ENCODE data around the gene CUTC.
A peak's percentile ranks its signal among the peaks of the same experiment; 100 is the strongest.

Gene CUTC

DNA sequence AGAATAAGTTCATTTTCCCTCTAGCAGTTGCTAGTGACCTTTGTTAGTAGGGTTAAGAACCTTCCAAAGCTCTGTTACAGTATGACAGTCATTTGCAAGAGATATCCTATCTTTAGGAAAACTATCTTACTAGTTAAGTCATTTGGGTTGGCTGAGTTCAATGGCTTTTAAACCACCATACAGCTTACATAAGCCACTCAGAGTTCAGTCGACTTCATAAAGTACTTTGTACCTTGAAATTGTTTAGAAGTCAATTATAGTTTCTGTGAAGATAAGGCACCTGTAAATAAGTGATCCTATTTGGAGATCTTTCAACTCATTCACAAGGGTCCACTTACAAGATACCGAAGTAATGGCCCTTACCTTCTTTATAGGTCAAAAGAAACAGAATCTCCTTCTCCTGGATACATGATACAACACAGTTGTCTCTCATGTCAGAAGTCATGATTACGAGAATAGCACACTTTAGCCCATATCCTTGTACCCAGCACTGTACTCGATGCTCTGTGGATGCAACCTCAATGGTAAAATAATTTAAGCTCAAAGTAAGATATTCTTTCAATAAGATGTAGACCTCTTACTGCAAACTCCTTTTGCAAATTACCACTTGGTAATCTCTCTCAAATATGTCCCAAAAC lies 38.5 kb downstream of the CUTC start:
- no peaks in the 10 kb centered on the region for H3K36me3 ChIP-seq (ENCODE audit: insufficient read depth, low read length)
- H3K4me1 ChIP-seq (ENCODE audit: insufficient read depth, low read length, poor library complexity, severe bottlenecking) = no peaks in the 10 kb centered on the region
- H3K27me3 ChIP-seq (ENCODE audit: insufficient read depth, low read length, poor library complexity, severe bottlenecking) = no peaks in the 10 kb centered on the region
- H3K4me3 ChIP-seq (ENCODE audit: low read length, poor library complexity, severe bottlenecking) = no peak overlapping the region
- no peaks in the 10 kb centered on the region for H4K20me1 ChIP-seq (ENCODE audit: insufficient read depth, low read length, poor library complexity, severe bottlenecking)
- no peaks in the 10 kb centered on the region for H3K9me2 ChIP-seq (replicated peaks; ENCODE audit: low read depth, low read length)
- H3K79me2 ChIP-seq (ENCODE audit: insufficient read depth, low read length) = no peaks in the 10 kb centered on the region
- no peak overlapping the region for H2AFZ ChIP-seq (ENCODE audit: low read length)
- H3K4me2 ChIP-seq (ENCODE audit: low read depth, low read length, poor library complexity, severe bottlenecking) = no peak overlapping the region
- no peak overlapping the region for H3K9ac ChIP-seq (ENCODE audit: low read depth, low read length, poor library complexity, severe bottlenecking)
- no peaks in the 10 kb centered on the region for H3F3A ChIP-seq (ENCODE audit: low read depth)
- no peak for TF ChIP-seq CTCF (conservative IDR thresholded peaks at IDR 0.05; ENCODE audit: low read length)
- no peak for TF ChIP-seq EZH2phosphoT487 (IDR thresholded peaks at IDR 0.05; ENCODE audit: borderline replicate concordance)
- H3K9me3 ChIP-seq (ENCODE audit: insufficient read depth, low read depth, low read length) = no peaks in the 10 kb centered on the region

DNA sequence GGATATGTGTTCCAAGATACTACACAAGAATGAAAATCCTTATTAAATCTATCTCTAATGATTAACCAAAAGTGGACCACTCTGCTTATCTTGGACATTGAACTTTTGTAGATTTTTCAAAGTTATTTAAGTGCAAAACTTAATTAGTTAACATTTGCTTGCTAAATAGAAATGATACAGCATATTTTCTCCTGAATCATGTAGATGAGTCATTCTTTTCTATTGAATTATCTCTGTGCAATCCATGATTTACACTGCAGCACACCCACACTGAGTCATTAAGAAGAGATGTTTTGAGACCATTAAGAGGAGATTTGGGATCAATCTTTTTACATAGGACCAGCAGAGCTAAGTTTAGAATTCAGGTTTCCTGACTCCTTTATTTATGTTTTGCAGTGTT lies 43.8 kb downstream of the CUTC start:
- Histone ChIP-seq H3K27me3 (ENCODE audit: insufficient read depth, low read length, poor library complexity, severe bottlenecking) (no peaks in the 10 kb centered on the region), H2AFZ (ENCODE audit: low read length) (no peak overlapping the region), H3K79me2 (ENCODE audit: insufficient read depth, low read length) (no peaks in the 10 kb centered on the region), H3K4me2 (ENCODE audit: low read depth, low read length, poor library complexity, severe bottlenecking) (no peak overlapping the region), H3K4me3 (ENCODE audit: low read length, poor library complexity, severe bottlenecking) (no peak overlapping the region), H3K4me1 (ENCODE audit: insufficient read depth, low read length, poor library complexity, severe bottlenecking) (peaks cover 13% of the 10 kb centered on the region), H3K9me3 (ENCODE audit: insufficient read depth, low read depth, low read length) (no peaks in the 10 kb centered on the region), H4K20me1 (ENCODE audit: insufficient read depth, low read length, poor library complexity, severe bottlenecking) (no peaks in the 10 kb centered on the region), H3F3A (ENCODE audit: low read depth) (no peaks in the 10 kb centered on the region), H3K36me3 (ENCODE audit: insufficient read depth, low read length) (no peaks in the 10 kb centered on the region), H3K9ac (ENCODE audit: low read depth, low read length, poor library complexity, severe bottlenecking) (no peak overlapping the region), H3K9me2 (replicated peaks; ENCODE audit: low read depth, low read length) (no peaks in the 10 kb centered on the region)
- no peak for TF ChIP-seq CTCF (conservative IDR thresholded peaks at IDR 0.05; ENCODE audit: low read length)
- no peak for TF ChIP-seq EZH2phosphoT487 (IDR thresholded peaks at IDR 0.05; ENCODE audit: borderline replicate concordance)

- peak overlapping the region; percentile 64 for H3K4me2 ChIP-seq (ENCODE audit: low read depth, low read length, poor library complexity, severe bottlenecking)
- no peaks in the 10 kb centered on the region for H3K79me2 ChIP-seq (ENCODE audit: insufficient read depth, low read length)
- H3K9me3 ChIP-seq (ENCODE audit: insufficient read depth, low read depth, low read length) = no peaks in the 10 kb centered on the region
- H3K9me2 ChIP-seq (replicated peaks; ENCODE audit: low read depth, low read length) = no peaks in the 10 kb centered on the region
- no peak overlapping the region for H3K9ac ChIP-seq (ENCODE audit: low read depth, low read length, poor library complexity, severe bottlenecking)
- H3K4me3 ChIP-seq (ENCODE audit: low read length, poor library complexity, severe bottlenecking) = no peak overlapping the region
- H2AFZ ChIP-seq (ENCODE audit: low read length) = peak overlapping the region; percentile 94; the same call in 1 of the 2 replicates
- no peaks in the 10 kb centered on the region for H3F3A ChIP-seq (ENCODE audit: low read depth)
- H3K27me3 ChIP-seq (ENCODE audit: insufficient read depth, low read length, poor library complexity, severe bottlenecking) = no peaks in the 10 kb centered on the region
- no peaks in the 10 kb centered on the region for H3K36me3 ChIP-seq (ENCODE audit: insufficient read depth, low read length)
- peaks cover 13% of the 10 kb centered on the region for H3K4me1 ChIP-seq (ENCODE audit: insufficient read depth, low read length, poor library complexity, severe bottlenecking)
- TF ChIP-seq EZH2phosphoT487 (IDR thresholded peaks at IDR 0.05; ENCODE audit: borderline replicate concordance) (no peak), CTCF (conservative IDR thresholded peaks at IDR 0.05; ENCODE audit: low read length) (no peak)
- no peaks in the 10 kb centered on the region for H4K20me1 ChIP-seq (ENCODE audit: insufficient read depth, low read length, poor library complexity, severe bottlenecking)
Observed at GRCh38 chr10:99777918-99778714, 46.1 kb downstream of the CUTC start.

Measured in Loucy (cell line).